Measurements from ENCODE around the gene BRWD1.

DNA sequence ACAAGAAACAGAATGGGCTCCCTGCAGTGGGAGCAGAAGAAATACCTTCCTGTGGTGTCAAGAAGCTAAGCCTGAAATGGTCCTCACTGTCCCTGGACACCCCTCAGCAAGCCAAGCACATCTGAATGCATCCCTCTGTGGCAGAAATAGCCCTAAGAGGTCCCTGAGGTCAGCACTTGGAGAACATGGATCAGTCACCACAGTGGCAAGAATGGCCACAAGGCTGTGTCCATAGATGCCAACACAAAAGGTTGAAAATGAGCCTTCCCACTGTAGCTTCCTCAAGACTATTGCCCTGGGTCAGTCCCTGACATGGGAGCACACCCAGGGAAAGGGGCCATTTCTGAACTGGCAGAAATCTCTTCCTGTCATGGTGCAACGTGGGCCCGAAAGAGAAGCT is 157.9 kb downstream of the BRWD1 start:
- TF ChIP-seq, protein P1, sequence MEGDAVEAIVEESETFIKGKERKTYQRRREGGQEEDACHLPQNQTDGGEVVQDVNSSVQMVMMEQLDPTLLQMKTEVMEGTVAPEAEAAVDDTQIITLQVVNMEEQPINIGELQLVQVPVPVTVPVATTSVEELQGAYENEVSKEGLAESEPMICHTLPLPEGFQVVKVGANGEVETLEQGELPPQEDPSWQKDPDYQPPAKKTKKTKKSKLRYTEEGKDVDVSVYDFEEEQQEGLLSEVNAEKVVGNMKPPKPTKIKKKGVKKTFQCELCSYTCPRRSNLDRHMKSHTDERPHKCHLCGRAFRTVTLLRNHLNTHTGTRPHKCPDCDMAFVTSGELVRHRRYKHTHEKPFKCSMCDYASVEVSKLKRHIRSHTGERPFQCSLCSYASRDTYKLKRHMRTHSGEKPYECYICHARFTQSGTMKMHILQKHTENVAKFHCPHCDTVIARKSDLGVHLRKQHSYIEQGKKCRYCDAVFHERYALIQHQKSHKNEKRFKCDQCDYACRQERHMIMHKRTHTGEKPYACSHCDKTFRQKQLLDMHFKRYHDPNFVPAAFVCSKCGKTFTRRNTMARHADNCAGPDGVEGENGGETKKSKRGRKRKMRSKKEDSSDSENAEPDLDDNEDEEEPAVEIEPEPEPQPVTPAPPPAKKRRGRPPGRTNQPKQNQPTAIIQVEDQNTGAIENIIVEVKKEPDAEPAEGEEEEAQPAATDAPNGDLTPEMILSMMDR (IDR thresholded peaks at IDR 0.05): no peak
- TF ChIP-seq POLR2A (IDR thresholded peaks at IDR 0.05): no peak
